Kidney epithelial cell (primary cell): ENCODE data around the gene SCAF8. TPM values are rescaled to one million over a fixed set of nuclear protein-coding genes. Genes with fewer than 3 reads are reported as not detected.

Source experiments
- DNase-seq: peaks from one replicate; pipeline ENCODE4 v3.0.0-alpha.2; 2010; ENCODE audit warnings: low read depth
- H3K27me3 ChIP-seq: 2 replicates; pipeline ENCODE4 v1.6.0; 2011; ENCODE audit warnings: low read length; ENCODE audit not compliant: control insufficient read depth, insufficient read depth
- H3K36me3 ChIP-seq: 2 replicates; pipeline ENCODE4 v1.5.1; 2011; ENCODE audit warnings: low read length; ENCODE audit not compliant: control insufficient read depth, insufficient read depth
- H3K4me3 ChIP-seq: 2 replicates; pipeline ENCODE4 v1.5.1; 2011; ENCODE audit warnings: low read depth, mild to moderate bottlenecking, control low read depth, low read length
- total RNA-seq: library from RNA; depleted of rRNA; stranded (reverse); fragments of >200 nt; gene quantifications from 2 replicates; pipeline ENCODE4 v1.2.3, GENCODE V29; 2015
- TF ChIP-seq, protein P1 (sequence below): IDR thresholded peaks from 2 replicates; pipeline ENCODE4 v1.5.1; 2011; ENCODE audit warnings: mild to moderate bottlenecking, moderate library complexity, low read length, control low read depth, inconsistent platforms; ENCODE audit not compliant: insufficient read depth, poor library complexity, severe bottlenecking

The SCAF8 gene
- total RNA-seq, 1 donor from 2014 or later, result 40.9 TPM

DNA sequence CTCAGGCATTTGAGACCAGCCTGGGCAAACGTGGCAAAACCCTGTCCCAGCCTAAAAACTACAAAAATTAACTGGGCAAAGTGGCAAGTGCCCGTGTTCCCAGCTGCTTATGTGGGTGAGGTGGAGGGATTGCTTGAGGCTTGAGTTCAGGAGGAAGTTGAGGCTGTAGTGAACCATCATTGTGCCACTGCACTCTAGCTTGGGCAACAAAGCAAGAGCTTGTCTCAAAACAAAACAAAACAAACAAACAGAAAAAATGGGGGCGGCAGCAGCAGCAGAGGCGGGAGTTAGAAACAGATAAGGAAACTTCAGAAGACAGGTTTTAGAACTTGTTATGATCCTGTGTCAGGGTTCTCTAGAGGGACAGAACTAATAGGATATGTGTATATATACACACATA is 49.0 kb downstream of the SCAF8 start:
- H3K36me3 ChIP-seq, result no peaks in the 10 kb centered on the region
- TF ChIP-seq, protein P1, sequence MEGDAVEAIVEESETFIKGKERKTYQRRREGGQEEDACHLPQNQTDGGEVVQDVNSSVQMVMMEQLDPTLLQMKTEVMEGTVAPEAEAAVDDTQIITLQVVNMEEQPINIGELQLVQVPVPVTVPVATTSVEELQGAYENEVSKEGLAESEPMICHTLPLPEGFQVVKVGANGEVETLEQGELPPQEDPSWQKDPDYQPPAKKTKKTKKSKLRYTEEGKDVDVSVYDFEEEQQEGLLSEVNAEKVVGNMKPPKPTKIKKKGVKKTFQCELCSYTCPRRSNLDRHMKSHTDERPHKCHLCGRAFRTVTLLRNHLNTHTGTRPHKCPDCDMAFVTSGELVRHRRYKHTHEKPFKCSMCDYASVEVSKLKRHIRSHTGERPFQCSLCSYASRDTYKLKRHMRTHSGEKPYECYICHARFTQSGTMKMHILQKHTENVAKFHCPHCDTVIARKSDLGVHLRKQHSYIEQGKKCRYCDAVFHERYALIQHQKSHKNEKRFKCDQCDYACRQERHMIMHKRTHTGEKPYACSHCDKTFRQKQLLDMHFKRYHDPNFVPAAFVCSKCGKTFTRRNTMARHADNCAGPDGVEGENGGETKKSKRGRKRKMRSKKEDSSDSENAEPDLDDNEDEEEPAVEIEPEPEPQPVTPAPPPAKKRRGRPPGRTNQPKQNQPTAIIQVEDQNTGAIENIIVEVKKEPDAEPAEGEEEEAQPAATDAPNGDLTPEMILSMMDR, result no peak

DNA sequence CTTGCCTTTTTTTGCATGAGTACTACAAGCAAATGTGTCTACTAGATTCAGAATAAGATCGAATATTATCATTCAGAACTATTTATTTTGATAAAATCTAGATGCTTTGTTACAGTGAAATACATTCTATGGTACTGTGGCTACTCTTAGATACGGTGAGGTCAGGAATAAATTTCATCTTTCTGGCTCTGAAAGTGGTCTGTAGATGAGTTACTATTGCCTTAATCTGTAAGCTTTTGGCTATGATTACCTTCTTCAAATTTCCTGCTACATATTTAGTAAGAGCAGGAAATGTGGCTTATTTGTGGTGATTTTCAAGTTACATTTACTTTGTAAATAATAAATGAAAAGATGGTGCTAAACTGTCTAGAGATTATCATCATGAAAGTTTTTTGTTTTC is 50.0 kb downstream of the SCAF8 start:
- Histone ChIP-seq H3K36me3 (no peaks in the 10 kb centered on the region), H3K27me3 (no peaks in the 10 kb centered on the region)
- TF ChIP-seq, protein P1, result no peak

More for the DNA sequence above, 49.0 kb downstream of the SCAF8 start:
- Histone ChIP-seq H3K27me3 (no peaks in the 10 kb centered on the region), H3K4me3 (no peak overlapping the region)
- DNase-seq, result no peak

DNA sequence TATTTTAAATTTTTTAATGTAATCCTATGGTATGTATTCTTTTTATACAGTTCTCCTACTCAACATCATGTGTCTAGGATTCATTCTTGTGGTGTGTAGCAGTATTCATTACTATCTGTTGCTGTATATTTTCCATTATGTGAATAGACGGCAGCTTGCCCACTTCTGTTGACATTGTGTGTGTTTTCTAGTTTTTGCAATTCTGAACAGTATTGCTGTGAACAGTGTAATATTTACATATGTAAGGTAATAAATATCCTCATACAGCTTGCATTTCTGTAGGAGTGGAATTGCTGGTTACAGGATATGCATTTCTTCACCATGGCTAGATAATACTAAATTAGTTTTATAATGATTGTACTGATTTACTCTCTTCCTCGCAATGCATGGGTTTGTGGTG is 51.9 kb downstream of the SCAF8 start:
- no peak for DNase-seq
- no peaks in the 10 kb centered on the region for H3K36me3 ChIP-seq
- TF ChIP-seq, protein P1, result no peak

More for the DNA sequence above, 50.0 kb downstream of the SCAF8 start:
- H3K4me3 ChIP-seq, result no peak overlapping the region
- DNase-seq, result no peak

DNA sequence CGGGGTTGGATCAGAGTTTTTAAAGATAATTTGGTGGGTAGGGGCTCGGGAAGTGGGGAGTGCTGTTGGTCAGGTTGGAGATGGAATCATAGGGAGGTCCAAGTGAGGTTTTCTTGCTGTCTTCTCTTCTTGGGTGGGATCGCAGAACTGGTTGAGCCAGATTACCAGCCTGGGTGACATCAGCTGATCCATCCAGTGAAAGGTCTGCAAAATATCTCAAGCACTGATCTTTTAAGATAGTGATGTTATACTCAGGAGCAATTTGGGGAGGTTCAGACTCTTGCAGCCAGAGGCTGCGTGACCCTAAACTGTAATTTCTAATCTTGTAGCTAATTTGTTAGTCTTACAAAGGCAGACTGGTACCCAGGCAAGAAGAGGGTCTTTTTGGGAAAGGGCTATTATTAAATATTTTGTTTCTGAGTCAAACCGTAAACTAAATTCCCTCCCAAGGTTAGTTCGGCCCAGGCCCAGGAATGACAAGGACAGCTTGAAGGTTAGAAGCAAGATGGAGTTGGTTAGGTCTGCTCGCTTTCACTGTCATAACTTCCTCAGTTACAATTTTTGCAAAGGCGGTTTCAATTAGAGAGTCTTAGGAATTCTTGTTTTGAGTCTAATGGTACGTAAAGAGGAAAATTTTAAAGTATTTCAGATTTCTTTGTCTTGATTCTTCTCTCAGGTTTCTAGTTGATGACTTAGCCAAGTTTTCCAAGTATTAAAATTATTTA is 53.1 kb downstream of the SCAF8 start:
- Histone ChIP-seq H3K36me3 (no peaks in the 10 kb centered on the region), H3K4me3 (no peak overlapping the region), H3K27me3 (no peaks in the 10 kb centered on the region)
- no peak for DNase-seq
- TF ChIP-seq, protein P1, result no peak

More for the DNA sequence above, 51.9 kb downstream of the SCAF8 start:
- H3K27me3 ChIP-seq, result no peaks in the 10 kb centered on the region
- no peak overlapping the region for H3K4me3 ChIP-seq

DNA sequence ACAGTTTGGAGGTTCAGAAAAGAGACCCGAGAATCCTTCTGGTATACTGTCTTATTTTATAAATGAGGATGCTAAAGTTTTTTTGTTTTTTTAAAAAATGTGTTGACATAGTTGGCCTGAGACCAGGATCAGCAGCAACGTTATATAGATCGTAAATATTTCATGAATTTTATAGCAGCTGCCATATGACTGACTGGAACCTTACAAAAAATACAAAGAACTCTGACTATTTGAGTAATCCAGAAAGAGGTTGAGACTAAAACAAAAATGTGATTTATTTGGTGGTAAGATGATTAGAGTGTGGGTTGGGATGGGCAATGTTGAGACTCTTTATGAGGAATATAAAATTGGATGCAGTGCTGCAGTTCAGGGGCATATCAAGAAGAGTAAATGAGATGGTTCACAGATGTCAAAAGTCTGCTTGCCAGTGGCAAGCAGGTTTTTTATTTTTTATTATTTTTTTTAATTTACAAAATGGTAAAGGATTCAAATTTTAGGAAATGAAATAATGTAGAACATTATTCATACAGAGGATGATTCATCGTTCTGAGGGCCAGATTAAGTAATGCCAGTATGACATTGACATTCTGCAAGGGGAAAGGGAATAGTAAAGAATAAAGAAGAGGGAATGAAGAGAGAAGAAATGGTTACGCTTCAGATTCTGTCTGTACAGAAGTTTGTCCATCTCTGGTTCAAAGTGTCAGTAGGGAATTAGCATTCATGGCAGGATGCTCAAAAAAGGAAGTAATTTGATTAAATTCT is 58.5 kb downstream of the SCAF8 start:
- TF ChIP-seq, protein P1, result no peak
- Histone ChIP-seq H3K27me3 (no peaks in the 10 kb centered on the region), H3K36me3 (peaks cover 1% of the 10 kb centered on the region), H3K4me3 (no peak overlapping the region)
- no peak for DNase-seq

DNA sequence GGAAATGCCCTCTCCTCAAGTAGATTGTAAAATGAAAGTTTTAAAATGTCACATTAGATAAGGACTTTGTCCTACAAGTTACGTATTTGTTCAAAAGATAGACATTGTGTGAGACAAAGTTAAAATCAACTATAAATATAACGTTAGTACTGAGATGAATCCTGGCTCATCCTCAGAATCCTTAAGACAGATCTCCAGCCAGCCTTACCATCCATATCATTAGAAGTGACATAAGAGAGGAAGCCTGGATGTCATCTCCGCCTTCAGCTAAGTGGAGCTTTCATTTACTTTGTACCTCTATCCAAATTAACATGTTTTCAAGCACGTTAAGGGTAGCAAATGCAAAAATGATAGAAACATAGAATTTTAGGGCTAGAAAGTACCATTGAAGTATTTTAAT is 59.1 kb downstream of the SCAF8 start:
- TF ChIP-seq, protein P1, result no peak
- H3K36me3 ChIP-seq, result peaks cover 1% of the 10 kb centered on the region

More for the DNA sequence above, 59.1 kb downstream of the SCAF8 start:
- DNase-seq, result no peak
- H3K4me3 ChIP-seq, result no peak overlapping the region
- no peaks in the 10 kb centered on the region for H3K27me3 ChIP-seq
